Left colon (tissue), 2 donors: ENCODE results near the gene IL1A. TPM values are rescaled to one million over a fixed set of nuclear protein-coding genes. Genes with fewer than 3 reads are reported as not detected.

Experiments used
- total RNA-seq, 2 donors: library from RNA; stranded (reverse); fragmentation: NEBNext Ultra II Directional; extraction: Animal tissue kit (Norgen Biotek cat#: 25700); gene quantifications; one replicate each; pipeline ENCODE4 v1.2.1, GENCODE V29; 2021
- donor health status: DM: no; HTN: no; CAD: no.
- donor health status: DM: yes; HTN: yes; CAD: no.

The IL1A gene
- total RNA-seq, 2 donors from 2014 or later: 0.12 to 0.17 TPM

Other genes starting within 250 kb of the IL1A start
- 10 to 100 TPM; 14.2 to 17.3 TPM for gene POLR1B, start 242.0 kb downstream of the IL1A start, total RNA-seq
- 10 to 100 TPM; 30.7 to 32.2 TPM for gene CHCHD5, start 199.9 kb downstream of the IL1A start, total RNA-seq
- gene SLC20A1, start 138.6 kb downstream of the IL1A start, total RNA-seq: 100 to 1,000 TPM in 1 of 2 donors, 10 to 100 TPM in 1; 61.6 to 128 TPM
- not detected for gene NT5DC4, start 63.5 kb downstream of the IL1A start, total RNA-seq
- gene CKAP2L, start 19.9 kb downstream of the IL1A start, total RNA-seq: 1 to 10 TPM; 1.4 to 4.7 TPM
- gene IL1B, start 52.3 kb upstream of the IL1A start, total RNA-seq: 1 to 10 TPM; 4.2 to 7.3 TPM
- 1 to 10 TPM in 1 of 2 donors, under 1 TPM in 1; 0.64 to 1.5 TPM for gene IL37, start 126.7 kb upstream of the IL1A start, total RNA-seq
- under 1 TPM in 1 of 2 donors, not detected in 1; 0.31 TPM for gene IL36G, start 193.5 kb upstream of the IL1A start, total RNA-seq
- gene IL36A, start 221.0 kb upstream of the IL1A start, total RNA-seq: not detected